Measurements from ENCODE around the gene GRM4.
"Not testable (repeated sequence)": the region's sequence is repeated elsewhere in the genome, so short reads cannot be mapped to it uniquely, and the experiment has no call there.

The GRM4 gene

GRCh38 chr6:34146021-34146782 is at the start of gene GRM4:
Gene GRM4 (minus strand): TSS chr6:34146087. CDS start chr6:34133496, 12,591 bp downstream.
- H3K4me3 ChIP-seq = peak within 1 kb of the TSS in 6 of 7 experiments; percentile 15 to 39 (median 26)
- no peak within 1 kb of the TSS for H3K27ac ChIP-seq

- Histone ChIP-seq H3K27ac (no peak overlapping the region), H3K4me3 (no peak overlapping the region)
Measured at GRCh38 chr6:34194772-34195171, 48.9 kb upstream of the GRM4 start.

GRCh38 chr6:34190504-34191122 is 44.7 kb upstream of the GRM4 start:
- Histone ChIP-seq H3K4me3 (no peak overlapping the region), H3K27ac (no peak overlapping the region)

GRCh38 chr6:34189806-34190503 is 44.1 kb upstream of the GRM4 start:
- Histone ChIP-seq H3K27ac (no peak overlapping the region), H3K4me3 (no peak overlapping the region)

- H3K4me3 ChIP-seq, H3K27ac ChIP-seq: not testable (repeated sequence)
Measured at GRCh38 chr6:34184726-34185125, 38.8 kb upstream of the GRM4 start.

- Histone ChIP-seq H3K4me3 (no peak overlapping the region), H3K27ac (peak overlapping the region in 10 of 21 experiments; percentile 4 to 72 (median 52))
Measured at GRCh38 chr6:34182751-34183531, 37.1 kb upstream of the GRM4 start.

GRCh38 chr6:34181908-34182307 is 36.0 kb upstream of the GRM4 start:
- peak overlapping the region in 6 of 21 experiments; percentile 16 to 72 (median 52) for H3K27ac ChIP-seq

GRCh38 chr6:34179106-34179720 is 33.3 kb upstream of the GRM4 start:
- no peak overlapping the region for H3K4me3 ChIP-seq
- H3K27ac ChIP-seq = peak overlapping the region in 1 of 21 experiments; percentile 9

More at GRCh38 chr6:34181908-34182307, 36.0 kb upstream of the GRM4 start:
- no peak overlapping the region for H3K4me3 ChIP-seq

GRCh38 chr6:34178357-34179105 is 32.6 kb upstream of the GRM4 start:
- Histone ChIP-seq H3K27ac (no peak overlapping the region), H3K4me3 (no peak overlapping the region)

- no peak overlapping the region for H3K4me3 ChIP-seq
Measured at GRCh38 chr6:34177181-34177591, 31.3 kb upstream of the GRM4 start.

GRCh38 chr6:34176261-34177031 is 30.6 kb upstream of the GRM4 start:
- Histone ChIP-seq H3K27ac (no peak overlapping the region), H3K4me3 (no peak overlapping the region)

More at GRCh38 chr6:34177181-34177591, 31.3 kb upstream of the GRM4 start:
- H3K27ac ChIP-seq = no peak overlapping the region

GRCh38 chr6:34174846-34175399 is 29.0 kb upstream of the GRM4 start:
- Histone ChIP-seq H3K27ac (peak overlapping the region in 2 of 21 experiments; percentile 16 to 27), H3K4me3 (no peak overlapping the region)

GRCh38 chr6:34172961-34173775 is 27.3 kb upstream of the GRM4 start:
- Histone ChIP-seq H3K27ac (no peak overlapping the region), H3K4me3 (no peak overlapping the region)

- H3K4me3 ChIP-seq = no peak overlapping the region
- no peak overlapping the region for H3K27ac ChIP-seq
Measured at GRCh38 chr6:34170346-34170745, 24.5 kb upstream of the GRM4 start.

- Histone ChIP-seq H3K4me3 (no peak overlapping the region), H3K27ac (no peak overlapping the region)
Measured at GRCh38 chr6:34169897-34170296, 24.0 kb upstream of the GRM4 start.

- no peak overlapping the region for H3K27ac ChIP-seq
- no peak overlapping the region for H3K4me3 ChIP-seq
Measured at GRCh38 chr6:34161857-34162515, 16.1 kb upstream of the GRM4 start.

All from skin epidermis (tissue), 12 donors.